ENCODE measurements around the gene MSI1.

DNA sequence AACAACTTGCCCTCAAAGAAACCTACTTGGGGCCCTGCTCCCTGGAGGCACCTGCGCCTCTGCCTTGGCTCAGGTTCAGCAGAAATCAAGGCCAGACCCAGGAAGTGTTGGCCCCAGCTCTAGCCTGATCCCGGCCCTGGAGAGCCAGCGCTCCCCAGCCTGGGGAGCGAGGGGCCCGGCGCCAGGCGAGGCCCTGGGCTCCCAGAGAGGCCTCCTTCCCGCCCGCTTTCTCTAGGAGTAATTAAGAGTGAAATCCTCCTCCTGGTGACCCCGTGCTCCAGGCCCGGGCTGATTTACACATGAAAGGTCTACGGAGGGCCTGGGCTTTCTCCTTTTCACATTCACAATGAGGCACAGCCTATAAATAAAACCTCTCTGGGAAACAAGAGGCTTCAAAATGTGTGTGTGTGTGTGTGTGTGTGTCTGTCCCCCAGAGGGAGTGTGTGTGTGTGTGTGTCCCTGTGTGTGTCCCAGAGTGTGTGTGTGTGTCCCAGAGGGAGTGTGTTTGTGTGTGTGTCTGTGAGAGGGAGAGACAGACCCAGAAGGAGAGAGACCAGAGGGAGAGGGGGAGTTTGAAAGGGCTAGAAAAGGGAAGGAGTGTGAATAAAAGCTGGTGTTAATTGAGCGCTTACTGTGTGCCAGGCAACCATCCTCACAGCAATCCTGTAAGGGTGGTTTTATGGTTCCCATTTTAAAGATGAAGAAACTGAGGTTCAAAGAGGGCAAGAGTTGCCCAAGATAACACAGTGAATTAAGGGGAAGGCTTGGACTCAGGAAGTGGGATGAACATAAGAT, 45.1 kb upstream of the MSI1 start:
- TF ChIP-seq CTCF (IDR thresholded peaks at IDR 0.05) (no peak), TCF7L2 (IDR thresholded peaks at IDR 0.05; ENCODE audit: low read depth, low read length) (no peak), SIN3A (IDR thresholded peaks at IDR 0.05; ENCODE audit: borderline replicate concordance, insufficient read depth, low read depth, low read length) (no peak), REST (IDR thresholded peaks at IDR 0.05; ENCODE audit: insufficient read depth in 1 of 2, low read depth in 2 of 2, low read length in 1 of 2) (no peak), POLR2AphosphoS5 (IDR thresholded peaks at IDR 0.05; ENCODE audit: low read depth, low read length) (no peak)

Measured in Panc1 (cell line).